Measurements from ENCODE around the gene MIF.
"Not testable (repeated sequence)": the region's sequence is repeated elsewhere in the genome, so short reads cannot be mapped to it uniquely, and the experiment has no call there.

GRCh38 chr22:23864499-23865154, 29.6 kb upstream of the MIF start:
- not testable (repeated sequence) for TF ChIP-seq CTCF, POLR2AphosphoS5 (IDR thresholded peaks at IDR 0.05)

All from suprapubic skin (tissue), 3 donors.